Mucosa of rectum (tissue), 2 donors: ENCODE results near the gene FAM117A.

ENCODE experiments used
- H3K27ac ChIP-seq, 2 donors: one replicate each; pipeline ENCODE4 v1.7.0; 2013; ENCODE audit warnings: inconsistent platforms in 2 of 2, low read depth in 2 of 2, low read length in 2 of 2
- H3K27me3 ChIP-seq, 2 donors: one replicate each; pipeline ENCODE4 v1.7.0; 2013; ENCODE audit warnings: low read length in 2 of 2; ENCODE audit not compliant: control insufficient read depth in 2 of 2, insufficient read depth in 2 of 2
- H3K36me3 ChIP-seq, 2 donors: one replicate each; pipeline ENCODE4 v1.7.0; 2013; ENCODE audit warnings: low read length in 2 of 2; ENCODE audit not compliant: control insufficient read depth in 2 of 2, insufficient read depth in 2 of 2
- H3K4me1 ChIP-seq, 2 donors: one replicate each; pipeline ENCODE4 v1.7.0; 2013; ENCODE audit warnings: low read length in 2 of 2, mild to moderate bottlenecking in 1 of 2; ENCODE audit not compliant: control insufficient read depth in 2 of 2, insufficient read depth in 2 of 2
- H3K4me3 ChIP-seq, 2 donors: one replicate each; pipeline ENCODE4 v1.7.0; 2013; ENCODE audit warnings: low read length in 2 of 2
- H3K9ac ChIP-seq, 2 donors: one replicate each; pipeline ENCODE4 v1.7.0; 2013; ENCODE audit warnings: low read length in 2 of 2, low read depth in 1 of 2, mild to moderate bottlenecking in 1 of 2
- H3K9me3 ChIP-seq, 2 donors: one replicate each; pipeline ENCODE4 v1.7.0; 2013; ENCODE audit warnings: low read length in 2 of 2; ENCODE audit not compliant: control insufficient read depth in 2 of 2
- donor health status: healthy.
- donor health status: Normal muscosa, but diverticular disease.

The FAM117A gene

DNA sequence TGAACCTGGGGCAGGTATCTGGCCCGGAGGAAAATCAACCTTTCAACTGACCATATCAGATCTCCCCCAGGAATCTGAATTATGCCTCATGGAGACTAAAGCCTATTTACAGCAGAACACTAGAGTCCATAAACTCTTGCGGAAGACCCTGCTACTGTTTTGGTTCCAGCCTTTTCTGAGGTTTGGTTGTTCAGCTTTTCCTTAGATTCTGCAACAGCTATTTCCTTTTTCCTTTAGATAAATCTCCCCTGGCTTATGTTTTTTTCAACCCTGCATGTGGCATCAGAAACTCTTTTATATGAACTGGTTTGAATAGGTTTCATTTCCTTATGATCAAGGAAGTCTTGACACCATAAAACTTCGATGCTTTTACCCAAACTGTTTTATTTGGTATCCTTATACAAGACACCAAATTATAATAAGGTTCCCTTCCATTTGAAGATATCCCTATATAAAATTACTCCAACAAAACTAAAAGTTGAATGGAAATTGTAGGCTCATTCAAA lies 99.2 kb downstream of the FAM117A start:
- peaks cover 4 to 9% of the 10 kb centered on the region in 2 donors for H3K4me1 ChIP-seq
- H3K27ac ChIP-seq, result peak overlapping the region; percentile 5 to 19
- peaks cover 0 to 3% of the 10 kb centered on the region in 2 donors for H3K36me3 ChIP-seq
- peak overlapping the region; percentile 19 to 27 for H3K4me3 ChIP-seq
- no peaks in the 10 kb centered on the region for H3K9me3 ChIP-seq
- no peaks in the 10 kb centered on the region for H3K27me3 ChIP-seq
- H3K9ac ChIP-seq, result no peak overlapping the region
